Type B pancreatic cell (in vitro differentiated cells): ENCODE data around the gene CKS1B. TPM values are rescaled to one million over a fixed set of nuclear protein-coding genes. Genes with fewer than 3 reads are reported as not detected.

ENCODE experiments used
- DNase-seq: peaks from one replicate; pipeline ENCODE4 v3.0.0; 2021; ENCODE audit warnings: mixed read lengths; ENCODE audit not compliant: unreplicated experiment; ENCODE audit errors: extremely low spot score
- H3K27ac Mint-ChIP-seq: 2 replicates; pipeline ENCODE4 v1.8.0; 2021; ENCODE audit warnings: mild to moderate bottlenecking, mixed read lengths
- H3K27me3 Mint-ChIP-seq: 2 replicates; pipeline ENCODE4 v1.8.0; 2021; ENCODE audit warnings: mixed read lengths
- H3K36me3 Mint-ChIP-seq: 2 replicates; pipeline ENCODE4 v1.8.0; 2021; ENCODE audit warnings: mixed read lengths
- H3K4me1 Mint-ChIP-seq: one replicate; pipeline ENCODE4 v1.8.0; 2021; ENCODE audit warnings: mixed read lengths; ENCODE audit not compliant: unreplicated experiment
- H3K4me3 Mint-ChIP-seq: 2 replicates; pipeline ENCODE4 v1.8.0; 2021; ENCODE audit warnings: mild to moderate bottlenecking, mixed read lengths
- H3K9me3 Mint-ChIP-seq: 2 replicates; pipeline ENCODE4 v1.8.0; 2021; ENCODE audit warnings: mixed read lengths
- total RNA-seq: library from RNA; stranded (reverse); gene quantifications from 2 replicates; pipeline ENCODE4 v1.2.1, GENCODE V29; 2021; ENCODE audit warnings: low replicate concordance
- TF ChIP-seq, protein P1 (sequence below): fragments of 200-600 bp; sonication (generic); conservative IDR thresholded peaks from 2 replicates; pipeline ENCODE4 v1.5.0; 2021; ENCODE audit warnings: antibody characterized with exemption, mild to moderate bottlenecking

Gene CKS1B
- total RNA-seq, 1 donor from 2014 or later, result 119 TPM

DNA sequence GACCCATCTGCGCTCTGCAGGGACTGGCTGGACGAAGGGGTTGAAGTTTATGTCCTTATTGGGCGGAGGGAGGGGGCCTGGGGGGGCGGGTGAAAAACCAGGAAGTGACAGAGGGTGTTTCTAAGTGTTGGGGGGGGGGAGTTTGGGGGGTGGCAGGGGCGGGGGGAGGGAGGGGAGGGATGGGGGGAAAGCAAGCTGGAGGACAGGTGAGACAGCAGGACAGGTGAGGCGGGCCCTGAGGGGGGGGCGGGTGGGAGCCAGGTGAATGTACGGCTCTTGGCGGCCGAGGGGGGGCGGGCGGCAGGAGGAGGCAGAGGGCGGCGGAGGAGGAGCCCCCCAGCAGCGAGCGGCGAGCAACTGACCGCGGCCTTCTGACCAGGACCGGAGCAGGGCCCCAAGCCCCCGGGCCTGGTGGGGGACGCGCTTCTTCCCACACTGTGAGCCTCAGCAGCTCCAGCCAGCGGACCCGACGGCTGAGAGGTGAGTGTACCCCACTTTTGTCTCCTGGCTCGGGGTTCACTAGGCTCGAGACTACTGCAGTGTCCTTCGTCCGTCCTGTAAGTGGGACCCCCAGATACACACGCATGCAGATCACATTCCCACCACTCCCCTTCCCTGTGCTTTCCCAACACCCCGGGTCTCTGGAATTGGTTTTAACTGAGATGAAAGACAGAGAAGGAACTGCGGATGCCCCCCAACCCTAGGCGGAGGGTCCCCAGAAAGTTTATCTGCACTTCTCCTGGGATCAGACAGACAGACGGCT, 28.2 kb downstream of the CKS1B start, which contains the start of gene ZBTB7B:
Gene ZBTB7B, plus strand, starts transcription at position 339 of the 763 bp plus-strand sequence. CDS start 11,859 bp downstream, outside the sequence.
- Mint-ChIP-seq H3K27me3 (no peaks in the 10 kb centered on the region), H3K4me1 (peaks cover 29% of the 10 kb centered on the region), H3K9me3 (no peaks in the 10 kb centered on the region), H3K4me3 (peak within 1 kb of the TSS; percentile 96), H3K36me3 (no peaks in the 10 kb centered on the region), H3K27ac (peak within 1 kb of the TSS; percentile 98)
- TF ChIP-seq, protein P1, sequence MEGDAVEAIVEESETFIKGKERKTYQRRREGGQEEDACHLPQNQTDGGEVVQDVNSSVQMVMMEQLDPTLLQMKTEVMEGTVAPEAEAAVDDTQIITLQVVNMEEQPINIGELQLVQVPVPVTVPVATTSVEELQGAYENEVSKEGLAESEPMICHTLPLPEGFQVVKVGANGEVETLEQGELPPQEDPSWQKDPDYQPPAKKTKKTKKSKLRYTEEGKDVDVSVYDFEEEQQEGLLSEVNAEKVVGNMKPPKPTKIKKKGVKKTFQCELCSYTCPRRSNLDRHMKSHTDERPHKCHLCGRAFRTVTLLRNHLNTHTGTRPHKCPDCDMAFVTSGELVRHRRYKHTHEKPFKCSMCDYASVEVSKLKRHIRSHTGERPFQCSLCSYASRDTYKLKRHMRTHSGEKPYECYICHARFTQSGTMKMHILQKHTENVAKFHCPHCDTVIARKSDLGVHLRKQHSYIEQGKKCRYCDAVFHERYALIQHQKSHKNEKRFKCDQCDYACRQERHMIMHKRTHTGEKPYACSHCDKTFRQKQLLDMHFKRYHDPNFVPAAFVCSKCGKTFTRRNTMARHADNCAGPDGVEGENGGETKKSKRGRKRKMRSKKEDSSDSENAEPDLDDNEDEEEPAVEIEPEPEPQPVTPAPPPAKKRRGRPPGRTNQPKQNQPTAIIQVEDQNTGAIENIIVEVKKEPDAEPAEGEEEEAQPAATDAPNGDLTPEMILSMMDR, result no peak
- DNase-seq, result no peak

DNA sequence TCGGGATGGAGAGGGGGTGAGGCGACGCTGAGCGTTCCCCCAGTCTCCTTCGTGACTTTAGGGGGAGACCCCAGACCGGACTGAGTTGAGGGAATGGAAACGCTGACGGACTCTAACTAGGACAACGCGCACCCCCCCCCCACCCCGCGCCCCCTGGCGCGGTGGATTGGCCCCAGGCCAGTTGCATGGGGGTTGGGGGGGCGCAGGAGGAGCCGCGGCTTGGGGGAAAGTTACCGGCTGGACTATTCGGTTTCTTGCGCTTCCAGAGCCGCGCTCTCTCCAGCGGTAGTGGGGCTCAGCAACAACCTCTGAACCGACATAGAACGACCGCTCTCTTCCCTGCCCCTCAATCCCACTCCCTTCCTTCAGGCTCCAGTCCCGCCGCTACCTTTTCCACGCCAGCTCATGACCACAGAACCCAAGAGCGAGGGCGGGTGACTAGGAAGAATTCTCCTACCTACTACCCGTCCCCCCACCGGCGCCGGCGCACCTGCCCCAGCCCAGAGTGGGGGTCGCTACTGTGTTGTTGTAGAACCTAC, 28.8 kb downstream of the CKS1B start:
- TF ChIP-seq, protein P1, result no peak
- Mint-ChIP-seq H3K4me3 (peak overlapping the region; percentile 96), H3K27ac (peak overlapping the region; percentile 92), H3K4me1 (peaks cover 22% of the 10 kb centered on the region), H3K27me3 (no peaks in the 10 kb centered on the region), H3K9me3 (no peaks in the 10 kb centered on the region), H3K36me3 (no peaks in the 10 kb centered on the region)
- no peak for DNase-seq

DNA sequence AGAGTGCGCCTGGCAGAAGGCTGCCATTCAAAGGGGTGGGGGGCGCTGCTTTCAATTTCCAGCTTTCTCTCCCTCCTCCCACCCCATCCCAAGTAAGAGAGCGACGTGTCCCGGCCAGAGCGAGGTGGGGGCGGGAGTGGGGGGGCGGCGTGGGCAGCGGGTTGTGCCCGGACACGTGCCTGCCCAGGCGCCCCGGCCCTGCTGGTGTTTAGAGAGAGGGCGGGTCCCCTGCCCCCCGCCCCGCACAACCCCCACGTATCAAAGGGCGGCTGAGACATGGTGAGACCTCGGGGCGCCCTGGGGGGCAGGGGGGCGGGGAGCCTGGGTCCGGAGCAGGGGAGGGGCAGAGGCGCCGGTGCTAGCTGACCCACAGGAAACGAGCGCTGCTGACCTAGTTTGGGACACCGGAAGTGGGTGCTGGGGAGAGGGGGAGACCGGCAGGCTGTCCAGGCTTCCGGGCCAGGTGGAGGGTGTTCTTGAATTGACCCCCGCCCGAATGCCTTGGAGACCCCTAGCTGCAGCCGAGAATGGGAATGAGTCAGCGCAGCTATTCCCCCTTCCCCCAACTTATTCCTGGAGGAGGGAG, 29.4 kb downstream of the CKS1B start:
- TF ChIP-seq, protein P1, result no peak
- Mint-ChIP-seq H3K4me1 (peaks cover 20% of the 10 kb centered on the region), H3K27ac (peak overlapping the region; percentile 92), H3K36me3 (no peaks in the 10 kb centered on the region), H3K4me3 (peak overlapping the region; percentile 96), H3K9me3 (no peaks in the 10 kb centered on the region), H3K27me3 (no peaks in the 10 kb centered on the region)
- DNase-seq, result no peak

DNA sequence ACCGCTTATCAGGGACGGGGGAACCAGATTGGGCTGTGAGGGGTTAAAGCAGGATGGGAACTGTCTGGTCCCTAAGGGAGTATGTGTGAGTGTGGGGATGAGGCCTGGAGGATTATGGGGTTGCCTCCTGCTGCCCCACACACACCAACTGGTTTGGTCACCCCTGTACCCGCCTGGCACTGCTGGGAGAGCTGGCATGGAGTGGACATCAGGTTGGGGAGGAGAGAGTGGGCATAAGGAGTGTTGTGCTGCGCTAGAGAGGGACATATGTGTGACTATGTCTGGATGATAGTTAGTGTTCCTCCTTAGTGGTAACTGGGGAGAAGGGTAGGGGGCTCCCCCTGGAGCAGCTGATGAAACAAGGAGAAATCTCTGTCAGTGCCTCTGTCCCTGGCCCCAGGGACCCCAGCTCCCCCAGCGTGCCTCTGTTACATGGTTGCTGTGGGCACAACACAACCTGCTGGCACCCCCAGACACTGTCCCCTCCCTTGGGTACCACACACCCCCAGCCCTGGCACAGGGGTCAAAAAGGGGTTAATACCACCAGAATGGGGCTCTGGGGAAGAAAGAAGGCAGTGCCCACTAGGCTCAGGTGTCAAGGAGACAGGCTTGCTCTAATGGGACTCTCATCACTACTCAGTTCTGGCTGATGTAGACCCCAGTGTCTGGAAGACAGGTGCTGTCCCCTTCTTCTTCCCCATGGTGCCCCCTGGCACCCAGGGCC, 30.0 kb downstream of the CKS1B start:
- H3K4me3 Mint-ChIP-seq, result peak overlapping the region; percentile 89
- no peaks in the 10 kb centered on the region for H3K27me3 Mint-ChIP-seq
- H3K4me1 Mint-ChIP-seq, result peaks cover 16% of the 10 kb centered on the region
- peak overlapping the region; percentile 87 for H3K27ac Mint-ChIP-seq
- TF ChIP-seq, protein P1, result no peak
- no peaks in the 10 kb centered on the region for H3K9me3 Mint-ChIP-seq
- H3K36me3 Mint-ChIP-seq, result no peaks in the 10 kb centered on the region
- no peak for DNase-seq

DNA sequence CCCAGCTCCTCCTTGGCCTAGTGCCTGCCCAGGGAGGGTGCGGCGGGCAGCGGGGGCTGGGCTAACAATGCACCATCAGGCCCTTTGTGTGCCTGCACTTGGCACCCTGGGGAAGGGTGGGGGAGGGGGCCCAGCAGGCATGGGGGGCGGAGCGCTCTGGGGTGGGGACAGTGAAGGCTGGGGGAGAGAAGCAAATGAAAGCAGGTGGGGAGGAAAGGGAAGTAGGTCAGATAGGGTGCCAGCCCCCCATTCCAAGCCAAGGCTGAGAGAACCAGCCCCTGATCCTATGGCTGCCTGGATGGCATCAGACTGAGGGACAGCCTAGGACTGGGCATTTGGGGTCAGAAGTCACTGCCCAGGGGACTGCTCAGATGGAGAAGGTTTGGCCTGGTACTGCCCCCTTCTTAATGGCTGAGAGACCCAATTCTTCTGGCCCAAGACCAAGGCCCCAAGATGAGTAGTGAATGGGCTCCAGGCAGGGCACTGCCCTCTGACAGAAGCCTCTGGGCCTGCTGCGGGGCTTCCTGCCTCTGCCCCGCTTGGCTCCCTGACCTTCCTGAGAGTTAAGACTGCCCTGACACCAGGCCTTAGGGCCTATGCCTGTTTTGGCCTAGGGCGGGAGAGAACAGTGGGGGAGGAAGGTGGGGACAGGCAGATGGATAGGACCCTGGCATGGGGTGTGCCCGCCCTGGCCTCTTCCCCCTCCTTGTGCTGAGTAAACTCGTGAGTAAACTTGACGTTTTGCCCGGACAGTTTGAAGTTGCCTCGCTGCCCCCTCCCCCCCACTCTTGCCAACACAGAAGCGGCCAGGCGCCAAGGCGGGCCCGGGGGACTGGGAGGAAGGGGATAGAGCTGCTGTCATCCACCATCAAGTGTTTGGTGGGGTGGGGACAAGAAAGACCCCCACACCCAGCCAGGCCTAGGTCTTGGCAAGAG, 30.9 kb downstream of the CKS1B start:
- Mint-ChIP-seq H3K27ac (no peak overlapping the region), H3K9me3 (no peaks in the 10 kb centered on the region), H3K4me1 (peaks cover 21% of the 10 kb centered on the region), H3K27me3 (no peaks in the 10 kb centered on the region), H3K4me3 (peak overlapping the region; percentile 55), H3K36me3 (no peaks in the 10 kb centered on the region)
- DNase-seq, result no peak
- TF ChIP-seq, protein P1, result no peak
